ENCODE data around the gene RNU1-2.
"Not testable (repeated sequence)": the region's sequence is repeated elsewhere in the genome, so short reads cannot be mapped to it uniquely, and the experiment has no call there.

GRCh38 chr1:16898298-16898697 is 2.5 kb downstream of the RNU1-2 start:
- not testable (repeated sequence) for TF ChIP-seq CTCF, POLR2A (IDR thresholded peaks at IDR 0.05)
